Neuron (in vitro differentiated cells): Measurements from ENCODE around the gene SH3TC2.

Experiments
- H2AFZ ChIP-seq: one replicate; pipeline ENCODE4 v1.6.1; 2013; ENCODE audit warnings: low read depth, mild to moderate bottlenecking, inconsistent platforms, low read length, moderate library complexity
- H3K27me3 ChIP-seq: one replicate; pipeline ENCODE4 v1.6.1; 2013; ENCODE audit warnings: low read length; ENCODE audit not compliant: insufficient read depth
- H3K36me3 ChIP-seq: one replicate; pipeline ENCODE4 v1.6.1; 2013; ENCODE audit warnings: low read length; ENCODE audit not compliant: insufficient read depth
- H3K4me1 ChIP-seq: one replicate; pipeline ENCODE4 v1.6.1; 2013; ENCODE audit warnings: low read length; ENCODE audit not compliant: insufficient read depth
- H3K4me3 ChIP-seq: 2 replicates; pipeline ENCODE4 v1.5.1; 2013; ENCODE audit warnings: mild to moderate bottlenecking, low read length, moderate library complexity
- H3K9me3 ChIP-seq: one replicate; pipeline ENCODE4 v1.6.1; 2013; ENCODE audit warnings: low read length

Gene SH3TC2

DNA sequence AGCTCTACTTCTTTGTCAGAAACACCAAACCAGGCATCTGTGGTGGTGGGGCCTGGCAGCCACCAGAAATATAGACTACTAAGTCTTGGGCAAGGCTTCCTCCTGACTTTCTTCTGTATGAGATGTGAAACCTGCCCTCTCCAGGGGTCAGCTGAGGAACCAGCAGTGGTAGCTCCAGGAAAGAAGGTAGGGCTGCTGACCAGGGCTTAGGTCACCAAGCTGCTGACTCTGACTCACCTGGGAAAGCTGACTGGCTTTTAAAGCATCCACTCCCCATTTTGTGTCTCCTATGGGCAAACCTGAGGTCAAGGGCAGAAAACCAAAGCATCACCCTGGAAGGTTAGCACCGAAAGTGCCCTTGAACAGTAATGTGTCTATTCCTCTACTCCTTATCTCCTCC is 10.4 kb upstream of the SH3TC2 start:
- H3K9me3 ChIP-seq: no peaks in the 10 kb centered on the region
- H3K4me1 ChIP-seq: no peaks in the 10 kb centered on the region
- H3K36me3 ChIP-seq: no peaks in the 10 kb centered on the region
- no peak overlapping the region for H3K4me3 ChIP-seq
- no peaks in the 10 kb centered on the region for H3K27me3 ChIP-seq
- no peak overlapping the region for H2AFZ ChIP-seq

DNA sequence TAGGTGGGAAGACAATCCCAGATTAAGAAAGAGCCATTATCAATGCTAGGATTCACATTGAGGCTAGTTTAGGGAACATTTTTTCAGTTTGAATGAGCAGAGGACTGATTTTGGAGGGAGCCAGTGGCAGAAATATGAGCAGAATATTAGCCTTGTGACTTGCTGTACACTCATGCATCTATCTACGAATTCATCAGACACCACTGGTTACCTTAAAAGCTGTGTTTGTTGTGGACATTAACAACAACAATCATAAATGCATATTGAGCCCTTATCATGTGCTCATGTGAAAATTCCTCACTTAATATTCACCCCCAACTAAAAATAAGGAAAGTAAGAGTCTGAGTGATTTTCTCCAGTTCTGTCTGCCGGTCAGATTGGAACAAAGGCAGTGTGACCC is 9.9 kb upstream of the SH3TC2 start:
- no peak overlapping the region for H3K4me3 ChIP-seq
- no peaks in the 10 kb centered on the region for H3K27me3 ChIP-seq
- no peaks in the 10 kb centered on the region for H3K4me1 ChIP-seq
- no peaks in the 10 kb centered on the region for H3K9me3 ChIP-seq
- no peak overlapping the region for H2AFZ ChIP-seq
- H3K36me3 ChIP-seq: no peaks in the 10 kb centered on the region

- Histone ChIP-seq H3K9me3 (no peaks in the 10 kb centered on the region), H3K27me3 (no peaks in the 10 kb centered on the region), H2AFZ (no peak overlapping the region), H3K4me1 (no peaks in the 10 kb centered on the region), H3K36me3 (no peaks in the 10 kb centered on the region), H3K4me3 (no peak overlapping the region)
Observed at GRCh38 chr5:149072376-149072775, 9.5 kb upstream of the SH3TC2 start.

- Histone ChIP-seq H3K4me1 (no peaks in the 10 kb centered on the region), H2AFZ (no peak overlapping the region), H3K9me3 (no peaks in the 10 kb centered on the region), H3K27me3 (no peaks in the 10 kb centered on the region), H3K4me3 (no peak overlapping the region), H3K36me3 (no peaks in the 10 kb centered on the region)
Observed at GRCh38 chr5:149071756-149072155, 8.9 kb upstream of the SH3TC2 start.

GRCh38 chr5:149071216-149071615 is 8.4 kb upstream of the SH3TC2 start:
- H3K36me3 ChIP-seq: no peaks in the 10 kb centered on the region
- no peaks in the 10 kb centered on the region for H3K27me3 ChIP-seq
- no peak overlapping the region for H3K4me3 ChIP-seq

GRCh38 chr5:149069711-149070110 is 6.8 kb upstream of the SH3TC2 start:
- Histone ChIP-seq H3K4me1 (no peaks in the 10 kb centered on the region), H3K36me3 (no peaks in the 10 kb centered on the region), H3K4me3 (no peak overlapping the region), H3K27me3 (no peaks in the 10 kb centered on the region), H3K9me3 (no peaks in the 10 kb centered on the region), H2AFZ (no peak overlapping the region)

More at GRCh38 chr5:149071216-149071615, 8.4 kb upstream of the SH3TC2 start:
- Histone ChIP-seq H3K4me1 (no peaks in the 10 kb centered on the region), H3K9me3 (no peaks in the 10 kb centered on the region), H2AFZ (no peak overlapping the region)

- Histone ChIP-seq H3K4me1 (peaks cover 2% of the 10 kb centered on the region), H3K36me3 (no peaks in the 10 kb centered on the region), H3K27me3 (no peaks in the 10 kb centered on the region), H3K9me3 (no peaks in the 10 kb centered on the region), H2AFZ (no peak overlapping the region), H3K4me3 (no peak overlapping the region)
Observed at GRCh38 chr5:149063896-149064478, 1.1 kb upstream of the SH3TC2 start.

- Histone ChIP-seq H3K27me3 (no peaks in the 10 kb centered on the region), H3K4me3 (no peak overlapping the region), H3K4me1 (peaks cover 2% of the 10 kb centered on the region), H3K9me3 (no peaks in the 10 kb centered on the region), H2AFZ (no peak overlapping the region), H3K36me3 (no peaks in the 10 kb centered on the region)
Observed at GRCh38 chr5:149062371-149063016, 368 bp downstream of the SH3TC2 start.

- H2AFZ ChIP-seq: no peak overlapping the region
Observed at GRCh38 chr5:149061341-149061740, 1.5 kb downstream of the SH3TC2 start.

DNA sequence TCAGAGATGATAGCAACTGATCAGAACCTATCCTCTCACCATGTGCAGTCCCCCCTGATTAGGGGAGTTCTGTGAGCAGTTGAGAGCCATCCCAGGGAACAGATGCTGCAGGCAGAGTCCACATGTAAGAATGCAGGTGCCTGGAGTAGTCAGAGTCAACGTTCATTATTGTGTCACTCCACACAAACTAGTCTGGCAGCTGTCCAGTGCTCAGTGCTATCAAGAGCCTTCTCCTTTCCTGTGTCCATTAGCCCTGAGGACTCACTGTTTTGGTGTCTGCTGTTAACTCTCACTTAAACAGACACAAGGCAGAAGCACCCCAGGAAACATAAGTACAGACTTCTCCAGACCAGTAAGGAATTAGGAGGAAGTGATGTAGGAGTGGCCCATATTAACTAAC is 2.5 kb downstream of the SH3TC2 start:
- H3K9me3 ChIP-seq: no peaks in the 10 kb centered on the region
- no peaks in the 10 kb centered on the region for H3K36me3 ChIP-seq
- no peak overlapping the region for H2AFZ ChIP-seq
- H3K4me1 ChIP-seq: peaks cover 2% of the 10 kb centered on the region
- H3K27me3 ChIP-seq: no peaks in the 10 kb centered on the region
- H3K4me3 ChIP-seq: no peak overlapping the region

More at GRCh38 chr5:149061341-149061740, 1.5 kb downstream of the SH3TC2 start:
- Histone ChIP-seq H3K9me3 (no peaks in the 10 kb centered on the region), H3K4me3 (no peak overlapping the region), H3K36me3 (no peaks in the 10 kb centered on the region), H3K27me3 (no peaks in the 10 kb centered on the region), H3K4me1 (peaks cover 2% of the 10 kb centered on the region)

DNA sequence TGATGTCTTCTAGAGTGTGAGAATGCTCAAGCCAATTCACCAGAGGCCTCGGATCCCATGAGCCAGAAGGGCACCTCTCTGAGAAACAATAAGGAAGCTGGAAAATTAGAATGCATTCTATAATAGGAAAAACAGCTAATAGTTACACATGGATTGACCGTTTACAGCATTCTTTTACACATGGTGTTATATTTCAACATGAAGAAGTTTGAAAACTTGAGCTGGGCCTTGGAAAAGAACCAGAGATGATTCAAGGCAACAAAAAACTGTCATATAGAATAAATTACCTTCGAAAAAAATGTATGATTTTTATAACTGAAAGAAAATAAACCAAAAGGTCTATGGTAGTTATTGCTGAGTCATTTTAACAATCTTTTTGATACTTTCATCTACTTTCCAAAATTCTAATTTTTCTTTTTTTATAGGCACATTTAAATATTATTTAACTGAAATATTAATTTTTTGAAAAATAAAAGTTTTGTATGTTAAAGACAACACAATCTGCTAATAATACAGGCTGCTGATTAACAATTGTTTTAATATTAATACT is 6.2 kb downstream of the SH3TC2 start:
- H3K4me1 ChIP-seq: no peaks in the 10 kb centered on the region
- H3K36me3 ChIP-seq: no peaks in the 10 kb centered on the region
- no peaks in the 10 kb centered on the region for H3K9me3 ChIP-seq
- H3K27me3 ChIP-seq: no peaks in the 10 kb centered on the region
- no peak overlapping the region for H3K4me3 ChIP-seq
- H2AFZ ChIP-seq: no peak overlapping the region

DNA sequence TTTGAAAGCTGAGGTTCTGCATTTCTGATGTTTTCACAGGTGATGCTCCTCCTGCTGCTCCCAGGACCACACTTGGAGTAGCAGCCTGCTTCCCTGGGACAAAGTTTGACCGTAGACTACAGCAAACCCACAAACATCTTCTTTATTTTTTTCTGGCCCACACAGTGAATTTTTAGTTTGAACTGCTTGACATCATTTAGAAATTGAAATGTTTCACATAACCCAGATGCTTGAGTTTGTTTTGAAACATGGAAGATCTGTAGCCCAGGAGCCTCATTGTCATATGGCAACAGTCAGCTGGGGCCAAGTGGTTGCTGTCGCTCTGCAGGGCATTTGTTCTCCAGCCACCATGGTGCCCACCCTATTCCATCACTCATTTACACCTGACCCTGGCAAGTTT is 8.4 kb downstream of the SH3TC2 start:
- Histone ChIP-seq H3K27me3 (no peaks in the 10 kb centered on the region), H3K4me1 (no peaks in the 10 kb centered on the region), H2AFZ (no peak overlapping the region), H3K36me3 (no peaks in the 10 kb centered on the region), H3K9me3 (no peaks in the 10 kb centered on the region), H3K4me3 (no peak overlapping the region)

GRCh38 chr5:149053072-149053695 is 9.7 kb downstream of the SH3TC2 start:
- H2AFZ ChIP-seq: no peak overlapping the region
- H3K27me3 ChIP-seq: no peaks in the 10 kb centered on the region
- H3K4me3 ChIP-seq: no peak overlapping the region
- H3K36me3 ChIP-seq: no peaks in the 10 kb centered on the region
- H3K4me1 ChIP-seq: no peaks in the 10 kb centered on the region
- H3K9me3 ChIP-seq: no peaks in the 10 kb centered on the region
